NCI-H748 (cell line): ENCODE results near the gene TRPM5.
A peak's percentile ranks its signal among the peaks of the same experiment; 100 is the strongest.

Experiments used
- DNase-seq: peaks from one replicate; lab custom pipeline; 2025; ENCODE audit not compliant: unreplicated experiment; lab: John Stamatoyannopoulos, UW

TRPM5 gene

DNA sequence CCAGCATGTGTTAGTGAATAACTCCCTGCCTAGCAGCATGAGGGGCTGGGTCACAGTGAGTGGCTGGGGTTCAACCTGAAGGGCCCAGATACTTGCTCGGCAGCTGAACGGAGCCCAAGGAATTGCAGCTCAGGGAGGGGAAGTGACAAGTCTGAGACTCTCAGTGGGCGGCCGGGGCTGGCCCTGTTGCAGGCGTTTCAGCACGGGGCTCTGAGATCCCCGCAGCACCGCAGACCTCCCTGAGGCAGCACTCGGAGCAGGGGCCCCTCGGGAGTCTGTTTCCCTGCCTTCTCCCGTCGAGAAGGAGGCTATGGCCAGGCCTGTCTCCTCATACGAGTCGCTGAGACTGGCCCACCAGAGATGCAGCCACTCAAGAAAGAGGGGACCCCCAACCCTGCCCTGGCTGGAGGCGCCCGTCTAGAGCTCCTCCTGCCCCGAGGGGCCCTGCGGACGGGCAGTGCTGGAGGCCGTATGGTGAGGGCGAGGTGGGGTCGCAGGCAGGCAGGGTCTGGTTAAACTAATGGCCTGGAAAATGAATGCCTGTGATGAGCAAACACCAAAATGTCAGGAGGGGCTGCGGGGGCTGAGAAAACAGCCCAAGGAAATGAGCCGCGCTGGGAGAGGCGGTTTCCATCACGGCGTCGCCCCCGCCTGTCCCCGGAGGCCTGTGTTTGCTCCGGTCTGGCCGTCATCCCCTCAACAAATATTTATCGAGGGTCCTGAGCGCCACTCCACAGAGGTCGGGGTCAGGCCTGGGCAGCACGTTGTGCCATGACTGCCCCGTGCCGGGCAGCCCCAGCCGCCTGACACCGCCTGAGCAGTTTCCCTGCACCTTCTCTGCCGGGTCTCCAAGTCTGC is 34.5 kb downstream of the TRPM5 start:
- DNase-seq: no peak

DNA sequence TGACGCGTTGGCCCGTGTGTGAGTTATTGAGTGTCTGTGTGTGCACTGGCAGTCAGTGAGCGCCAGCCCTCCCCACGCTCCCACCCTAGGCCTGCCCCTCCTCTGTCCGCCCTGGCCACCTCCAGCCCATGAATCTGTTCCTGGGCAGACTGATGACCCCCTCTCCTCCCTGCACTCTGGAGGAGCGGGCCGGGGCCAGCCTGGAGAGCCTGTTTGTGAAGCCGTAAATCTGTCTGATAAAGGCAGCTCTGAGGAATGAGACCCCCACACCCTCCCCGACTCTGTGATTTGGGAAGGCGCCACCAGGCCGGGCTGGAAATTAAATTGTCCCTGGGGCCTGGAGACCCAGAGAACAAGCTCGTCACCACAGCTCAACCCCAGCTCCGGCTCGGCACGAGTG is 35.2 kb downstream of the TRPM5 start:
- DNase-seq: no peak

DNA sequence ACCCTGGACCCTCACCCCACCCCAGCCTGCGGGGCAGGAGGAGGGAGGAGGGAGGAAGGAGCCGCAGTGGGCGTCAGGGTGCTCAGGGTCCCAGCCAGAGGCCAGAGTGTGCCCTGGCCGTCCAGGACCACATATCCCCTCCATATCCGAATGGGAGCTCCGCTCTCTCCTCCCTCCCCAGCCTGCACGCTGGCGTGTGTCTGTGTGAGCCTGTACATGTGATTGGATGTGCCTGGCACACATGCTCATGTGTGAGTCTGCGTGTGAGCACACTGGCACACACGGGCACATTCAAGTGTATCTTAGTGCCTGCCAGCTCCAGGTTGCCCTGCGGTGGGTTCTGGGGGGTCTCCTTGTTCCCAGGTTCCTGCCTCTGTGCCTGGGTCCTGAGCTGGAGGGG is 35.6 kb downstream of the TRPM5 start:
- DNase-seq: no peak

DNA sequence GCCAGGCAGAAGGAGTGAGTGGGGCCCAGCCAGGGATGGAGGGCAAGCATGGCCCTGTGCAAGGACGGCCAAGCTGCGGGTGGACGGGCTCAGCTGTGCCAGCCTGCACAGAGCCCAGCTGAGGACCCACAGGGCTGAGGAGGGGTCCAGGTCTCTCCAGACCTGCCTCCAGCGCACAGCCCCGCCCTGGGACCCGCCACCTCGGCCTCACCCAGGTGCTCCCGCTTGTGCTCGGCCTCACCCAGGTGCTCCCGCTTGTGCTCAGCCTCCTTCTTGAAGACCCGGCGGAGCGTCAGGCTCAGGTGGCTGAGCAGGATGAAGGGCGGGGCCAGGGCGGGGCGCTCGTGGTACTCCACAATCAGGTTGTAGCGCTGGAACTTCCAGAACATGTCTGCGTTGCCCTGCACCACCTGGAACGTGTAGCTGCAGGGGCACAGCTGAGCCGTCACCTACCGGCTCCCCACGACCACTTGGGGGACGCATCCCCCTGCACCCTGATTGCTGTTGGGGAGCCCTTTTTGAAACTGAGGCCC is 37.4 kb downstream of the TRPM5 start:
- peak; percentile 19 for DNase-seq

GRCh38 chr11:2406451-2406850 is 37.9 kb downstream of the TRPM5 start:
- no peak for DNase-seq

DNA sequence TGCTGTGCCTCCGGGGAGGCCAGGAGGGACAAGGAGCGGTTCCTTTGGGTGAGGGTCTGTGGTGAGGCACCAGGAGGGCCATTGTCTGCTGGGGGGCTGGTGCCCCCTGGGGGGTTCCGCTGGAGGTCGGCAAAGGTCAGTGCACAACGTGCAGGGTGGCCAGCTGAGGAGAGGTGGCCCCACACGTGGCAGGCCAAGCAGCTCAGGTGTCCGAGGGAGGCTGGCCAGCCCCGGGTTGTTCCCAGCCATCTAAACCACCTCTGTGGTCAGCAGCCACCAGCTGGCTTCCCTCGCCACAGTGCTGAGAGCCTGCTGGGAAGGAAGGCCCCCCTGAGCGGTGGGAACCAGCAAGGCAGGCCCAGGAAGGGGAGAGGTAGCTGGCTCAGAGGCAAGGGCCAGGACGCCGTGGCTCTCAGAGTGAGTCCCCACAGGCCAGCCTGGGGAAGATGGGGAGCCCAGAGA is 39.5 kb downstream of the TRPM5 start:
- DNase-seq: no peak

- DNase-seq: no peak
Measured at GRCh38 chr11:2402890-2403645, 41.2 kb downstream of the TRPM5 start.

GRCh38 chr11:2402106-2402505 is 42.2 kb downstream of the TRPM5 start:
- DNase-seq: no peak

GRCh38 chr11:2401436-2401984 is 42.8 kb downstream of the TRPM5 start:
- DNase-seq: no peak

DNA sequence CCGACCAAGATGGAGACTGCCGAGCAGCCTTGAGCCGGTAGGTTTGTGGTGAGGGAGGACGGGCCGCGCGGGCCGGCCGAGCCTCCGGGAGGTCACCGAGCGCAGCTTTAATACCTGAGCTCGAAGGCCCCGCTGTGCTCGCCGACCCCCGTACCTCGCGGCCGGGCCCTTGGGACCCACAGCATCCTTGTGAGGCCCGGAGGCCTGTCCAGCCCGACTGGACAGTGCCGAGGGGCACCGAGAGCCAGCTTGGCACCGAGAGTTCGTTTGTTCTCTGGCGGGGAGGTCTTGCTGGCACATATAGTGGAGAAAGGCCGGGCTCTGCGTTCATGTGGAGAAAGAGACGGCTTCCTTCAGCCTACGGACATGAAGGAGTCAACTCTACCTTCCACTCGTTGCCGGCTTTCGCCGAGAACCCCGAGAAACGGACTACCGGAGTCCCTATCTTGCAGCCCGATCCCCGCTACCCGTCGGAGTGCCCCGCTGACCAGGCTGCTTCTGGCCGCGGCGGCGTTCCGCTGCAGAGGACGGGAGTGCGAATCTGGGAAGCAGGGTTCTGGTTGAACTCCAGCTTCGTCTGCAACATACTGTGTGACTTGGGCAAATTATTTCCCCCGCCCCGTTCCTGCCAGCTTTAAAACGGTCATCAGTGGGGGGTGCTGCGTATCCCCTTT is 43.4 kb downstream of the TRPM5 start:
- no peak for DNase-seq

- DNase-seq: peak; percentile 100
Measured at GRCh38 chr11:2400069-2400761, 44.1 kb downstream of the TRPM5 start, which contains the start of gene TSSC4. Gene TSSC4 (plus strand): TSS chr11:2400750. CDS start chr11:2402634, 1,884 bp downstream.

DNA sequence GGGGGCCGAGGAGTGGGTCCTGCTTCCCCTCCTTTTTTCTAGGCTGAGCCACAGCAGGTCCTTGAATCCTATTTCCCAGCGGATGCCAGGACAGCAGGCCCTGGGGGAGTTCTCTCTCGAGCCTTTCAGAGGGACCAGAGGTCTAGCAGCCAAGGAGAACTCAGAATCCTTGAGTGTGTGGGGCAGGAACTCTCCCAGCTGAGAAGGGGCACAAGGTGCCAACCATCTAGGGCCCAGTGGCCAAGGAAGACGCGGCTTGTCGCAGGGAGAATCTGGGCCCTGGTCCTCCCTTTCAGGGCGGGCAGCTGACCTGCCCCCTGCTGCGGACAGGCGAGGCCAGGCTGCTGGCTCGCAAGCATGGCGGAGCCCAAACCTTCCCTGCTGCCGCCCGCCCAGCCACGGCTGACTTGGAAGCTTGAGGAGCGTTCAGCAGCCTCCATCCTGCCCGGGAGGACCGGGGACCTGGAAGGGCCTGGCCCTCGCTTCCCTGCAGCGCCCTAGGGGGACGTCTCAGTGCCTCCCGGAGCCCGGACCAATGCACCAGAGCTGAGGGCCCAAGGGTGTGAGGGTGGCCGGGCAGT is 44.7 kb downstream of the TRPM5 start:
- peak; percentile 54 for DNase-seq

DNA sequence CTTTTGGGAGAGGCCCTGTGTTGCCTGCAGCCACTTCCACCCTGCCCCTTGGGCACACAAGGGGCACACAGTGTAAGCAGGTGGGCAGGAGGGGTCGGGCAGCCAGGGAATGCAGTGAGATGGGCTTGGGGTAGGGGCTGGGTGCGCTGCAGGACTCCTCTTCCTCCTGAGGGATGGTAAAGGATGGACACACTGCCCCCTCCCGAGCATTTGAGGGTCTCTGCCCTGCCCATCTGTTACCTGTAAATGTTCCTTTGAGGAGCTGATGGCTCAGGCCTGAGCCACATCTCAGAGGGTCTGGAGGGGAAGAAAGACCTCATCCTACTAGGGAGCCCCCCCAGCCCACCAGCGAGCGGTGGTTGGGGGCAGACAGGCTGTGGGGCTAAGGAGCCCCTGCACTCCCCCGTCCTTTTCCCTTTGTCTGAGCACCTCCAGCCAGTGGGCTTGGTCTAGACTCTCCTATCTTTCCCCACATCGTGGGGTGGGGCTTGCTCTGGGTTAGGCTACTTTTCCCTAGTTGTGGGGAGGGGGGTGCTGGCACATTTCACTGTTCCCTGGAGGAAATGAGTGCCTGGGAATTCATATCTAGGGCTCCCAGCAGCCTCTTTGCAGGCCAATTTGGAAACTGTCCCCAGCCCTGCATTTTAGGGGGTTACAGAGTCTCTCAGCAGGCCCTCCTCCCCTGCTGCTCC is 45.5 kb downstream of the TRPM5 start:
- DNase-seq: peak; percentile 24

DNA sequence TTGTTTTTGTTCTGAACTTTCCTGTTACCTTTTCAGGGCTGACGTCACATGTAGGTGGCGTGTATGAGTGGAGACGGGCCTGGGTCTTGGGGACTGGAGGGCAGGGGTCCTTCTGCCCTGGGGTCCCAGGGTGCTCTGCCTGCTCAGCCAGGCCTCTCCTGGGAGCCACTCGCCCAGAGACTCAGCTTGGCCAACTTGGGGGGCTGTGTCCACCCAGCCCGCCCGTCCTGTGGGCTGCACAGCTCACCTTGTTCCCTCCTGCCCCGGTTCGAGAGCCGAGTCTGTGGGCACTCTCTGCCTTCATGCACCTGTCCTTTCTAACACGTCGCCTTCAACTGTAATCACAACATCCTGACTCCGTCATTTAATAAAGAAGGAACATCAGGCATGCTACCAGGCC is 47.3 kb downstream of the TRPM5 start:
- DNase-seq: no peak

DNA sequence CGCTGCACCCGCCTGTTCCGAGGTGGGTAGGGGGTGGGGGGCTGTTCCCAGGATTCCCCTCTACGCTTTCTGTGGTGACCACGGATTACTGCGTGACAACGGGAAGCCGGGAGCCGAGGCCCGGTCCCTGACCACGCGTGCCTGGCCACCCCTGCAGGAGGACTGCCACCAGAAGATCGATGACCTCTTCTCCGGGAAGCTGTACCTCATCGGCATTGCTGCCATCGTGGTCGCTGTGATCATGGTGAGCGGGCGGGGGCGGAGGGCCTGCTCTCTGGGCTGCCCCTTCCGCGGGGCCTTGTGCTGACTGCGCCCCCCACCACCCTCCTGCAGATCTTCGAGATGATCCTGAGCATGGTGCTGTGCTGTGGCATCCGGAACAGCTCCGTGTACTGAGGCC is 47.8 kb downstream of the TRPM5 start:
- no peak for DNase-seq

DNA sequence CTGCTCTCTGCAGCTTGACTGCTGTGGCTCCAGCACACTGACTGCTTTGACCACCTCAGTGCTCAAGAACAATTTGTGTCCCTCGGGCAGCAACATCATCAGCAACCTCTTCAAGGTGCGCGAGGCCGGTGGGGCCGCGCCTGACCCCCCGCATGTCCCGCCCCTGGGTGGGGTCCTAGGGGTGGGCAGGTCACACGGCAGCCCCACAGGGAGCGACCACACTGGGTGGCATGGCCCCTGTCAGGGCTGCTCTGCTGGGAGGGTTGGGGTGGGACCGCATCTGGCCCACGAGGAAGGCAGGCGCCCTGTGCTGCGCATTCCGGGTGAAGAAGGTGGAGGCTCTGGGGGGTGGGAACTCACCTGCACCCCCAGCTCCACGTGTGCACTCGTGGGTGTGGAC is 48.5 kb downstream of the TRPM5 start:
- no peak for DNase-seq

- DNase-seq: no peak
Measured at GRCh38 chr11:2395211-2395730, 49.0 kb downstream of the TRPM5 start.

GRCh38 chr11:2394818-2395105 is 49.6 kb downstream of the TRPM5 start:
- no peak for DNase-seq
